K562 (cell line): Measurements from ENCODE around the gene MICU1. TPM values are rescaled to one million over a fixed set of nuclear protein-coding genes. Genes with fewer than 3 reads are reported as not detected.
A peak's percentile ranks its signal among the peaks of the same experiment; 100 is the strongest.

Experiments
- ATAC-seq: fragments of 200-7000 bp; cut with Tn5 transposase; 3 replicates; pipeline ENCODE4 v1.9.1; 2020; ENCODE audit warnings: moderate library complexity
- BruUV-seq: library from RNA; stranded (reverse); fragments of 400-500 nt; replicated peaks from 2 replicates; lab custom pipeline; 2021; lab: Mats Ljungman, UMichigan
- CTCF ChIA-PET: fragments of 300-600 bp; formaldehyde crosslinking; extraction: SDS; loops from one replicate; lab custom pipeline; 2021; ENCODE audit warnings: low intra/inter-chr PET ratio; lab: Yijun Ruan, JAX
- POLR2A ChIA-PET: fragments of 300-600, 350-650 bp; sonication (Branson Sonifier 250); formaldehyde crosslinking; extraction: SDS; loops from one replicate; lab custom pipeline; 2021; ENCODE audit warnings: antibody characterized with exemption, inconsistent platforms; lab: Yijun Ruan, JAX
- DNase-seq, 4 experiments: peaks; one replicate each; pipeline versions ENCODE4 v3.0.0 to v3.0.0-alpha.2; 2011 to 2018; ENCODE audit warnings: low spot score in 3 of 4, mixed read lengths in 3 of 4; ENCODE audit errors: extremely low read depth in 1 of 4
- FAIRE-seq: peaks from 2 replicates; lab custom pipeline; 2011; peaks lifted over from hg19 to GRCh38; lab: Jason Lieb, UNC
- H2AFZ ChIP-seq: 2 replicates; pipeline ENCODE4 v1.6.0; 2011; ENCODE audit warnings: low read depth, low read length, control low read depth, inconsistent platforms
- H3K27ac ChIP-seq: fragments of 200-600 bp; 3 replicates; pipeline ENCODE4 v1.8.0; 2011; ENCODE audit warnings: low read depth, mild to moderate bottlenecking, control low read depth, inconsistent platforms, low read length, moderate library complexity, mixed read lengths; ENCODE audit errors: extremely low read depth
- H3K27me3 ChIP-seq, 2 experiments: fragments of 300-600 bp in 1 of 2; 2 replicates in 1 of 2; 3 replicates in 1 of 2; pipeline versions ENCODE4 v1.6.0 to v1.8.0; 2011; ENCODE audit warnings: inconsistent platforms in 2 of 2, low read length in 2 of 2, mild to moderate bottlenecking in 1 of 2, mixed read lengths in 1 of 2, moderate library complexity in 1 of 2; ENCODE audit not compliant: control insufficient read depth in 2 of 2, insufficient read depth in 2 of 2
- H3K36me3 ChIP-seq: fragments of 300-600 bp; 3 replicates; pipeline ENCODE4 v1.8.0; 2011; ENCODE audit warnings: mild to moderate bottlenecking, low read length, inconsistent platforms; ENCODE audit not compliant: control insufficient read depth, insufficient read depth
- H3K4me1 ChIP-seq, 2 experiments: fragments of 200-600 bp in 1 of 2; replicated peaks in 1 of 2; 2 replicates in 1 of 2; 3 replicates in 1 of 2; pipeline versions ENCODE4 v1.5.1 to v1.8.0; 2011; ENCODE audit warnings: inconsistent platforms in 2 of 2, low read length in 2 of 2, mild to moderate bottlenecking in 1 of 2, mixed read lengths in 1 of 2, moderate library complexity in 1 of 2; ENCODE audit not compliant: control insufficient read depth in 2 of 2, insufficient read depth in 2 of 2
- H3K4me2 ChIP-seq: 2 replicates; pipeline ENCODE4 v1.6.1; 2011; ENCODE audit warnings: low read length, control low read depth, inconsistent platforms, mixed read lengths; ENCODE audit not compliant: insufficient read depth
- H3K4me3 ChIP-seq: fragments of 200-600 bp; sonication (generic), shearing (Covaris generic); 2 replicates; pipeline ENCODE4 v1.5.1; 2016; ENCODE audit warnings: control low read depth, inconsistent platforms
- H3K79me2 ChIP-seq: fragments of 200-600 bp; 3 replicates; pipeline ENCODE4 v1.8.0; 2011; ENCODE audit warnings: low read length, inconsistent platforms; ENCODE audit not compliant: control insufficient read depth, insufficient read depth
- H3K9ac ChIP-seq, 2 experiments: 2 replicates each; pipeline versions ENCODE4 v1.6.0 to v1.6.1; 2011; ENCODE audit warnings: low read depth in 2 of 2, low read length in 2 of 2, control low read depth in 1 of 2, inconsistent platforms in 1 of 2, mild to moderate bottlenecking in 1 of 2, mixed read lengths in 1 of 2; ENCODE audit not compliant: insufficient read depth in 1 of 2
- H3K9me1 ChIP-seq: one replicate; pipeline ENCODE4 v1.6.0; 2011; ENCODE audit warnings: inconsistent platforms, mild to moderate bottlenecking, low read length, moderate library complexity; ENCODE audit not compliant: control insufficient read depth, insufficient read depth
- H3K9me3 ChIP-seq: replicated peaks from 2 replicates; pipeline ENCODE4 v1.5.1; 2011; ENCODE audit warnings: low read depth, low read length, inconsistent platforms; ENCODE audit not compliant: control insufficient read depth, insufficient read depth
- H4K20me1 ChIP-seq: replicated peaks from 2 replicates; pipeline ENCODE4 v1.6.1; 2011; ENCODE audit warnings: low read length, inconsistent platforms, mixed read lengths; ENCODE audit not compliant: control insufficient read depth, insufficient read depth
- CBFA2T3 ChIP-seq: fragments of 450-650 bp; IDR thresholded peaks from 2 replicates; pipeline ENCODE4 v1.6.1; 2017
- CBFB ChIP-seq: sonication (generic); formaldehyde crosslinking; IDR thresholded peaks from 2 replicates; pipeline ENCODE4 v1.4.0; 2020; ENCODE audit warnings: mild to moderate bottlenecking, missing genetic modification reagents
- ELF4 ChIP-seq: fragments of 450-650 bp; formaldehyde crosslinking; IDR thresholded peaks from 2 replicates; pipeline ENCODE4 v1.4.0; 2022; ENCODE audit warnings: missing genetic modification characterization
- MIER1 ChIP-seq: fragments of 450-650 bp; IDR thresholded peaks from 2 replicates; pipeline ENCODE4 v1.6.1; 2016; ENCODE audit warnings: antibody characterized with exemption, mild to moderate bottlenecking, low read depth
- PHB2 ChIP-seq: fragments of 450-650 bp; IDR thresholded peaks from 2 replicates; pipeline ENCODE4 v1.6.1; 2017; ENCODE audit warnings: low read depth
- RFX5 ChIP-seq: IDR thresholded peaks from 2 replicates; pipeline ENCODE4 v1.6.1; 2011; ENCODE audit warnings: low read depth, mild to moderate bottlenecking, improper control_type of control experiment, low read length
- SAP30 ChIP-seq: fragments of 200-600 bp; sonication (generic); IDR thresholded peaks from 2 replicates; pipeline ENCODE4 v1.6.1; 2012; ENCODE audit warnings: borderline replicate concordance, low read depth, mild to moderate bottlenecking, moderate library complexity, low read length, control low read depth, inconsistent platforms; ENCODE audit not compliant: insufficient read depth, poor library complexity, severe bottlenecking
- SMC3 ChIP-seq: conservative IDR thresholded peaks from 2 replicates; pipeline ENCODE4 v1.6.1; 2011; ENCODE audit warnings: low read depth, low read length, improper control_type of control experiment; ENCODE audit not compliant: insufficient read depth
- SRSF1 ChIP-seq: fragments of 200-400 bp; formaldehyde crosslinking; IDR thresholded peaks from 2 replicates; pipeline ENCODE4 v1.6.1; 2017; ENCODE audit warnings: mild to moderate bottlenecking, low read depth, low read length, moderate library complexity
- TARDBP ChIP-seq: fragments of 450-650 bp; IDR thresholded peaks from 2 replicates; pipeline ENCODE4 v1.6.1; 2016
- ZNF121 ChIP-seq: sonication (generic); formaldehyde crosslinking; conservative IDR thresholded peaks from 2 replicates; pipeline ENCODE4 v1.8.0; 2022; ENCODE audit warnings: missing genetic modification reagents
- ZNF232 ChIP-seq: sonication (generic); formaldehyde crosslinking; IDR thresholded peaks from 2 replicates; pipeline ENCODE4 v1.8.0; 2022; ENCODE audit warnings: mild to moderate bottlenecking, missing genetic modification reagents
- ZNF584 ChIP-seq: fragments of 200-800 bp; sonication (Bioruptor generic); IDR thresholded peaks from 2 replicates; pipeline ENCODE4 v1.6.1; 2016; ENCODE audit warnings: low read depth, mild to moderate bottlenecking, missing genetic modification characterization, missing compliant biosample characterization
- WGBS: fragments of 100-300 bp; shearing (Covaris generic); methylation state at CpG from one replicate; pipeline ENCODE4 v1.1.6; 2016; ENCODE audit warnings: low coverage, mixed read lengths; ENCODE audit not compliant: insufficient coverage; ENCODE audit errors: missing lambda C conversion rate; 5-methylcytosine and 5-hydroxymethylcytosine counted together
- in situ Hi-C: fragments of 300-500 bp; cut with MboI; formaldehyde crosslinking; loops from 4 replicates; pipeline ENCODE4 v1.15.0; 2018; ENCODE audit warnings: inconsistent platforms, mixed read lengths
- intact Hi-C: fragments of 100-400 bp; cut with micrococcal nuclease; formaldehyde crosslinking; loops from 2 replicates; pipeline ENCODE4 v1.14.2; 2022
- polyA plus RNA-seq, 8 experiments: library from polyadenylated mRNA; depleted of rRNA in 4 of 8; stranded (reverse) in 5 of 8; unstranded in 3 of 8; fragments of >200 nt; fragmentation: Nextera tagmentation in 2 of 8; fragmentation: Illumina TruSeq in 1 of 8; extraction: Ambion mirVana in 2 of 8; extraction: Trizol in 1 of 8; gene quantifications; 2 replicates each; pipeline versions ENCODE4 v1.2.1 to v1.2.3, GENCODE V29; 2011 to 2014; ENCODE audit warnings: inconsistent platforms in 1 of 8, missing spikeins in 1 of 8
- total RNA-seq, 7 experiments: library from RNA; depleted of rRNA in 6 of 7; stranded (reverse); fragments of >200 nt in 6 of 7; fragmentation: Illumina TruSeq in 2 of 7; extraction: Trizol in 2 of 7; gene quantifications; 2 replicates each; pipeline versions ENCODE4 v1.2.1 to v1.2.3, GENCODE V29; 2011 to 2021; ENCODE audit warnings: low replicate concordance in 1 of 7
- TF ChIP-seq, protein P1 (sequence below): fragments of 250-450 bp; sonication (Bioruptor Pico); IDR thresholded peaks from 2 replicates; pipeline ENCODE4 v1.8.0; 2021; ENCODE audit warnings: moderate library complexity, mild to moderate bottlenecking, inconsistent platforms
- TF ChIP-seq, protein P2 (sequence below): fragments of 450-650 bp; IDR thresholded peaks from 2 replicates; pipeline ENCODE4 v1.6.1; 2017; ENCODE audit warnings: antibody characterized with exemption, mild to moderate bottlenecking
- TF ChIP-seq, protein P3 (sequence below): fragments of 450-650 bp; IDR thresholded peaks from 2 replicates; pipeline ENCODE4 v1.6.1; 2016
- TF ChIP-seq, protein P4 (sequence below): fragments of 450-650 bp; formaldehyde crosslinking; conservative IDR thresholded peaks from 2 replicates; pipeline ENCODE4 v1.4.0; 2022; ENCODE audit warnings: mild to moderate bottlenecking, missing genetic modification characterization

The MICU1 gene
- total and polyA plus RNA-seq, 9 of the 15 experiments (the other 6 are each of a cell fraction or from before 2014, with no cell fraction given) = 29.3 to 76.8 (median 48.4) TPM

DNA sequence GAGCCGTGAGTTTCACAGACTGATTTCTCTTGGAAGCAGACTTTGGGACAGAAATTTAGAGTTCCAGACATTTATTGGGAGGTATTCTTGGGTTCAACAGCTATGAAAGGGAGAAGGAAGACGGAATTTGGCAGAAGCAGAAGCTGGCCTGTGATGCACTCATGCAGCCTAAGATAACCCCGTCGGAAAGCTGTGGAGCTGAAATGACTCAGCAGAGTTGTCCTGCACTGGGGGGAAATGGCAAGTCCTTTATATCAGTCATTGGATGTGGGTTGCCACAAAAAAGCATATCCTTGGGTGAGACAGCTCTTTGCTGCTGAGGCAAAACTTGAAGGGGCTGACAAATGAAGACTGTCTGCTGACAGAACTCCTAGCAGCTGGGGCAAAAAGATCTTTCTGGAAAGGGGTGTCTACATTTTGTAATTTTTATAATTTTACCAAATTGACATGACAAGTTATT is 11.5 kb upstream of the MICU1 start (continued):
- TF ChIP-seq ZNF121 (CRISPR knock-in tag) (no peak), SMC3 (no peak), ELF4 (no peak), CBFB (CRISPR knock-in tag) (no peak), PHB2 (no peak)
- TF ChIP-seq, protein P1, sequence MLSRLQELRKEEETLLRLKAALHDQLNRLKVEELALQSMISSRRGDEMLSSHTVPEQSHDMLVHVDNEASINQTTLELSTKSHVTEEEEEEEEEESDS = no peak
- TF ChIP-seq, protein P2, sequence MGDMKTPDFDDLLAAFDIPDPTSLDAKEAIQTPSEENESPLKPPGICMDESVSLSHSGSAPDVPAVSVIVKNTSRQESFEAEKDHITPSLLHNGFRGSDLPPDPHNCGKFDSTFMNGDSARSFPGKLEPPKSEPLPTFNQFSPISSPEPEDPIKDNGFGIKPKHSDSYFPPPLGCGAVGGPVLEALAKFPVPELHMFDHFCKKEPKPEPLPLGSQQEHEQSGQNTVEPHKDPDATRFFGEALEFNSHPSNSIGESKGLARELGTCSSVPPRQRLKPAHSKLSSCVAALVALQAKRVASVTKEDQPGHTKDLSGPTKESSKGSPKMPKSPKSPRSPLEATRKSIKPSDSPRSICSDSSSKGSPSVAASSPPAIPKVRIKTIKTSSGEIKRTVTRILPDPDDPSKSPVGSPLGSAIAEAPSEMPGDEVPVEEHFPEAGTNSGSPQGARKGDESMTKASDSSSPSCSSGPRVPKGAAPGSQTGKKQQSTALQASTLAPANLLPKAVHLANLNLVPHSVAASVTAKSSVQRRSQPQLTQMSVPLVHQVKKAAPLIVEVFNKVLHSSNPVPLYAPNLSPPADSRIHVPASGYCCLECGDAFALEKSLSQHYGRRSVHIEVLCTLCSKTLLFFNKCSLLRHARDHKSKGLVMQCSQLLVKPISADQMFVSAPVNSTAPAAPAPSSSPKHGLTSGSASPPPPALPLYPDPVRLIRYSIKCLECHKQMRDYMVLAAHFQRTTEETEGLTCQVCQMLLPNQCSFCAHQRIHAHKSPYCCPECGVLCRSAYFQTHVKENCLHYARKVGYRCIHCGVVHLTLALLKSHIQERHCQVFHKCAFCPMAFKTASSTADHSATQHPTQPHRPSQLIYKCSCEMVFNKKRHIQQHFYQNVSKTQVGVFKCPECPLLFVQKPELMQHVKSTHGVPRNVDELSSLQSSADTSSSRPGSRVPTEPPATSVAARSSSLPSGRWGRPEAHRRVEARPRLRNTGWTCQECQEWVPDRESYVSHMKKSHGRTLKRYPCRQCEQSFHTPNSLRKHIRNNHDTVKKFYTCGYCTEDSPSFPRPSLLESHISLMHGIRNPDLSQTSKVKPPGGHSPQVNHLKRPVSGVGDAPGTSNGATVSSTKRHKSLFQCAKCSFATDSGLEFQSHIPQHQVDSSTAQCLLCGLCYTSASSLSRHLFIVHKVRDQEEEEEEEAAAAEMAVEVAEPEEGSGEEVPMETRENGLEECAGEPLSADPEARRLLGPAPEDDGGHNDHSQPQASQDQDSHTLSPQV = peak; percentile 93
- TF ChIP-seq, all 486 proteins: peak for 147

DNA sequence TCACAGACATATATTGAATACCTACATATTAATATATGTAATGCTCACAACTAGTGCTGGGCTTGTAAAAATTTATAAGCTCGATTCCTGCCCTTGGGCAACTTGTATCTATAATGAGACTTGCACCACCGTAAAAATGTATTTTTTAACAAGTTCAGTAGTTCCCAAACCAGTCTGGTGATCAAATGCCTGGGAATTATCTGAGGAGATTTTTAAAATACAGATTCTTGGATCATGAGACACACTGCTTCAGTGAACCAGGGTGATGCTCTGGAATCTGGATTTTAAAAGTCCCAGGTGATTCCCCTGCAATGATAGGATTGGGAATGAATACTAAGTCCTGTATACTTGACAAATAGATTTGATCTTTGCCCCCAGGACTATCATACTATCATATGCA is 4.3 kb upstream of the MICU1 start:
- H2AFZ ChIP-seq = no peak overlapping the region
- ChIA-PET POLR2A (no interaction called here), CTCF (no interaction called here)
- intact Hi-C loops (no loop called here), in situ Hi-C loops (no loop called here)
- 40% methylated on average over 2 of the region's 2 CpGs for WGBS
- no TSS peak for BruUV-seq
- no peak overlapping the region for H3K4me3 ChIP-seq
- peaks cover 8% of the 10 kb centered on the region for H3K79me2 ChIP-seq
- ATAC-seq (no peak), DNase-seq (no peak), FAIRE-seq (no peak)
- no peaks in the 10 kb centered on the region for H3K27me3 ChIP-seq
- H4K20me1 ChIP-seq = no peaks in the 10 kb centered on the region
- H3K9me3 ChIP-seq = no peaks in the 10 kb centered on the region
- no peaks in the 10 kb centered on the region for H3K36me3 ChIP-seq
- H3K4me2 ChIP-seq = no peak overlapping the region
- no peaks in the 10 kb centered on the region for H3K9me1 ChIP-seq
- H3K4me1 ChIP-seq = peaks cover 0 to 8% of the 10 kb centered on the region in 2 experiments; a peak in 2 of 5 replicates
- H3K27ac ChIP-seq = no peak overlapping the region
- no peak overlapping the region for H3K9ac ChIP-seq
- no peak for TF ChIP-seq ZNF232 (CRISPR knock-in tag)
- TF ChIP-seq, protein P3, sequence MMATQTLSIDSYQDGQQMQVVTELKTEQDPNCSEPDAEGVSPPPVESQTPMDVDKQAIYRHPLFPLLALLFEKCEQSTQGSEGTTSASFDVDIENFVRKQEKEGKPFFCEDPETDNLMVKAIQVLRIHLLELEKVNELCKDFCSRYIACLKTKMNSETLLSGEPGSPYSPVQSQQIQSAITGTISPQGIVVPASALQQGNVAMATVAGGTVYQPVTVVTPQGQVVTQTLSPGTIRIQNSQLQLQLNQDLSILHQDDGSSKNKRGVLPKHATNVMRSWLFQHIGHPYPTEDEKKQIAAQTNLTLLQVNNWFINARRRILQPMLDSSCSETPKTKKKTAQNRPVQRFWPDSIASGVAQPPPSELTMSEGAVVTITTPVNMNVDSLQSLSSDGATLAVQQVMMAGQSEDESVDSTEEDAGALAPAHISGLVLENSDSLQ = no peak
- no peak for TF ChIP-seq MIER1
- TF ChIP-seq SRSF1 = no peak
- TF ChIP-seq SAP30 = no peak
- TF ChIP-seq CBFA2T3 = no peak
- TF ChIP-seq ZNF584 (CRISPR knock-in tag) = no peak
- TF ChIP-seq TARDBP = no peak
- TF ChIP-seq, protein P4, sequence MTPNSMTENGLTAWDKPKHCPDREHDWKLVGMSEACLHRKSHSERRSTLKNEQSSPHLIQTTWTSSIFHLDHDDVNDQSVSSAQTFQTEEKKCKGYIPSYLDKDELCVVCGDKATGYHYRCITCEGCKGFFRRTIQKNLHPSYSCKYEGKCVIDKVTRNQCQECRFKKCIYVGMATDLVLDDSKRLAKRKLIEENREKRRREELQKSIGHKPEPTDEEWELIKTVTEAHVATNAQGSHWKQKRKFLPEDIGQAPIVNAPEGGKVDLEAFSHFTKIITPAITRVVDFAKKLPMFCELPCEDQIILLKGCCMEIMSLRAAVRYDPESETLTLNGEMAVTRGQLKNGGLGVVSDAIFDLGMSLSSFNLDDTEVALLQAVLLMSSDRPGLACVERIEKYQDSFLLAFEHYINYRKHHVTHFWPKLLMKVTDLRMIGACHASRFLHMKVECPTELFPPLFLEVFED (CRISPR knock-in tag) = no peak
- TF ChIP-seq RFX5 = no peak
